Measurements from ENCODE around the gene FGD2.

The FGD2 gene

GRCh38 chr6:36975231-36976006 is 30.0 kb upstream of the FGD2 start:
- Histone ChIP-seq H3K36me3 (replicated peaks) (peaks cover 84% of the 10 kb centered on the region), H3K27me3 (replicated peaks) (no peaks in the 10 kb centered on the region), H3K27ac (no peak overlapping the region), H3K4me3 (ENCODE audit: low read depth, low read length) (no peak overlapping the region)
- no peak for DNase-seq
- no peak for TF ChIP-seq CTCF (IDR thresholded peaks at IDR 0.05; ENCODE audit: low read depth, low read length, missing control alignments)
- in situ Hi-C loops (cut with HindIII; ENCODE audit: low pct_ligation_motif_present, low sequenced_read_pairs): no loop called here

GRCh38 chr6:36976007-36976264 is 29.5 kb upstream of the FGD2 start:
- Histone ChIP-seq H3K27me3 (replicated peaks) (no peaks in the 10 kb centered on the region), H3K4me3 (ENCODE audit: low read depth, low read length) (no peak overlapping the region), H3K36me3 (replicated peaks) (peaks cover 83% of the 10 kb centered on the region), H3K27ac (no peak overlapping the region)
- in situ Hi-C loops (cut with HindIII; ENCODE audit: low pct_ligation_motif_present, low sequenced_read_pairs): no loop called here
- TF ChIP-seq CTCF (IDR thresholded peaks at IDR 0.05; ENCODE audit: low read depth, low read length, missing control alignments): no peak
- no peak for DNase-seq

- TF ChIP-seq CTCF (IDR thresholded peaks at IDR 0.05; ENCODE audit: low read depth, low read length, missing control alignments): no peak
- Histone ChIP-seq H3K27ac (no peak overlapping the region), H3K4me3 (ENCODE audit: low read depth, low read length) (no peak overlapping the region), H3K36me3 (replicated peaks) (peaks cover 79% of the 10 kb centered on the region), H3K27me3 (replicated peaks) (no peaks in the 10 kb centered on the region)
- DNase-seq: no peak
- in situ Hi-C loops (cut with HindIII; ENCODE audit: low pct_ligation_motif_present, low sequenced_read_pairs): no loop called here
Observed at GRCh38 chr6:36976509-36976908, 28.9 kb upstream of the FGD2 start.

- in situ Hi-C loops (cut with HindIII; ENCODE audit: low pct_ligation_motif_present, low sequenced_read_pairs): no loop called here
- TF ChIP-seq CTCF (IDR thresholded peaks at IDR 0.05; ENCODE audit: low read depth, low read length, missing control alignments): no peak
- H3K36me3 ChIP-seq (replicated peaks): peaks cover 75% of the 10 kb centered on the region
- no peaks in the 10 kb centered on the region for H3K27me3 ChIP-seq (replicated peaks)
- H3K27ac ChIP-seq: no peak overlapping the region
- no peak for DNase-seq
- no peak overlapping the region for H3K4me3 ChIP-seq (ENCODE audit: low read depth, low read length)
Observed at GRCh38 chr6:36976931-36977330, 28.5 kb upstream of the FGD2 start.

GRCh38 chr6:36977470-36977941 is 27.9 kb upstream of the FGD2 start:
- peaks cover 70% of the 10 kb centered on the region for H3K36me3 ChIP-seq (replicated peaks)
- no peaks in the 10 kb centered on the region for H3K27me3 ChIP-seq (replicated peaks)
- peak; percentile 69 for TF ChIP-seq CTCF (IDR thresholded peaks at IDR 0.05; ENCODE audit: low read depth, low read length, missing control alignments)
- no peak overlapping the region for H3K27ac ChIP-seq
- H3K4me3 ChIP-seq (ENCODE audit: low read depth, low read length): no peak overlapping the region
- no peak for DNase-seq
- in situ Hi-C loops (cut with HindIII; ENCODE audit: low pct_ligation_motif_present, low sequenced_read_pairs): no loop called here

Data from brain microvascular endothelial cell (primary cell).